Left ventricle myocardium inferior (tissue), 1 donor: ENCODE results near the gene EPN2. TPM values are rescaled to one million over a fixed set of nuclear protein-coding genes. Genes with fewer than 3 reads are reported as not detected.

Experiments used
- DNase-seq: peaks from one replicate; pipeline ENCODE4 v3.0.0-alpha.2; 2020
- H3K27ac ChIP-seq: fragments of 200-600 bp; replicated peaks from 2 replicates; pipeline ENCODE4 v1.8.0; 2021
- H3K27me3 ChIP-seq: fragments of 200-600 bp; 2 replicates; pipeline ENCODE4 v1.8.0; 2021; ENCODE audit warnings: low read depth
- H3K36me3 ChIP-seq: fragments of 200-600 bp; 2 replicates; pipeline ENCODE4 v1.8.0; 2021
- H3K4me1 ChIP-seq: fragments of 200-600 bp; 2 replicates; pipeline ENCODE4 v1.8.0; 2021
- H3K4me3 ChIP-seq: fragments of 200-600 bp; 2 replicates; pipeline ENCODE4 v1.8.0; 2021; ENCODE audit warnings: mild to moderate bottlenecking, moderate library complexity
- H3K9me3 ChIP-seq: fragments of 200-600 bp; replicated peaks from 2 replicates; pipeline ENCODE4 v1.8.0; 2021
- CTCF ChIP-seq: fragments of 200-600 bp; IDR thresholded peaks from 2 replicates; pipeline ENCODE4 v1.8.0; 2021; ENCODE audit warnings: antibody characterized with exemption, mild to moderate bottlenecking, borderline replicate concordance
- intact Hi-C: fragments of 100-400 bp; cut with micrococcal nuclease; formaldehyde crosslinking; loops from one replicate; pipeline ENCODE4 v1.11.0; 2022
- total RNA-seq: library from RNA; stranded (reverse); fragmentation: NEBNext Ultra II Directional; extraction: Animal tissue kit (Norgen Biotek cat#: 25700); gene quantifications from one replicate; pipeline ENCODE4 v1.2.1, GENCODE V29; 2021
- donor health status: DM: no; HTN: yes; CAD: no; lungs with severe emphysema.

The EPN2 gene
- total RNA-seq, 1 donor from 2014 or later: 71.7 TPM

GRCh38 chr17:19345067-19345460 is 107.9 kb downstream of the EPN2 start:
- TF ChIP-seq CTCF: no peak
- Histone ChIP-seq H3K9me3 (no peaks in the 10 kb centered on the region), H3K4me1 (peaks cover 64% of the 10 kb centered on the region), H3K4me3 (no peak overlapping the region), H3K27me3 (no peaks in the 10 kb centered on the region), H3K27ac (no peak overlapping the region), H3K36me3 (no peaks in the 10 kb centered on the region)
- DNase-seq: no peak
- intact Hi-C loops: no loop called here

GRCh38 chr17:19345486-19346350 is 108.6 kb downstream of the EPN2 start:
- intact Hi-C loops: no loop called here
- no peak for DNase-seq
- H3K4me3 ChIP-seq: no peak overlapping the region
- H3K27me3 ChIP-seq: no peaks in the 10 kb centered on the region
- H3K27ac ChIP-seq: peak overlapping the region; percentile 84
- TF ChIP-seq CTCF: no peak
- no peaks in the 10 kb centered on the region for H3K36me3 ChIP-seq
- peaks cover 64% of the 10 kb centered on the region for H3K4me1 ChIP-seq
- no peaks in the 10 kb centered on the region for H3K9me3 ChIP-seq

- no peaks in the 10 kb centered on the region for H3K27me3 ChIP-seq
- no peaks in the 10 kb centered on the region for H3K9me3 ChIP-seq
- DNase-seq: peak; percentile 77
- H3K27ac ChIP-seq: peak overlapping the region; percentile 84
- H3K4me1 ChIP-seq: peaks cover 62% of the 10 kb centered on the region
- intact Hi-C loops: no loop called here
- no peak for TF ChIP-seq CTCF
- no peaks in the 10 kb centered on the region for H3K36me3 ChIP-seq
- H3K4me3 ChIP-seq: no peak overlapping the region
These were observed 109.4 kb downstream of the EPN2 start for GRCh38 chr17:19346351-19347255.

- peak overlapping the region; percentile 84 for H3K27ac ChIP-seq
- no peak for DNase-seq
- intact Hi-C loops: no loop called here
These were observed 110.3 kb downstream of the EPN2 start for GRCh38 chr17:19347323-19348080.

More at GRCh38 chr17:19347323-19348080, 110.3 kb downstream of the EPN2 start:
- Histone ChIP-seq H3K36me3 (no peaks in the 10 kb centered on the region), H3K9me3 (no peaks in the 10 kb centered on the region), H3K4me1 (peaks cover 53% of the 10 kb centered on the region), H3K4me3 (no peak overlapping the region), H3K27me3 (no peaks in the 10 kb centered on the region)
- TF ChIP-seq CTCF: no peak
